Endothelial cell of umbilical vein (primary cell): ENCODE data around the gene MINDY4B. TPM values are rescaled to one million over a fixed set of nuclear protein-coding genes. Genes with fewer than 3 reads are reported as not detected.

Experiments
- BruUV-seq: library from RNA; stranded (reverse); fragments of 400-500 nt; replicated peaks from 2 replicates; lab custom pipeline; 2021; lab: Mats Ljungman, UMichigan
- CTCF ChIA-PET: fragments of 300-600, 350-600 bp; sonication (Branson Sonifier 250); formaldehyde crosslinking; loops from one replicate; lab custom pipeline; 2021; ENCODE audit warnings: antibody characterized with exemption, inconsistent platforms; lab: Charles Lee
- POLR2A ChIA-PET: fragments of 300-600, 350-600 bp; sonication (Branson Sonifier 250); formaldehyde crosslinking; loops from one replicate; lab custom pipeline; 2021; ENCODE audit warnings: antibody characterized with exemption, inconsistent platforms; lab: Charles Lee
- DNase-seq: peaks from one replicate; pipeline ENCODE4 v3.0.0-alpha.2; 2011; ENCODE audit warnings: low read depth, low spot score
- FAIRE-seq: peaks from 2 replicates; lab custom pipeline; 2011; peaks lifted over from hg19 to GRCh38; lab: Jason Lieb, UNC
- H2AFZ ChIP-seq: 2 replicates; pipeline ENCODE4 v1.6.0; 2012; ENCODE audit warnings: low read depth, low read length, control low read depth, inconsistent platforms
- H3K27ac ChIP-seq: 2 replicates; pipeline ENCODE4 v1.5.1; 2011; ENCODE audit warnings: low read depth, mild to moderate bottlenecking, control low read depth, low read length, moderate library complexity; ENCODE audit not compliant: insufficient read depth
- H3K27me3 ChIP-seq, 2 experiments: 2 replicates each; pipeline versions ENCODE4 v1.6.0 to v1.6.1; 2011; ENCODE audit warnings: low read length in 2 of 2, mixed read lengths in 1 of 2; ENCODE audit not compliant: control insufficient read depth in 2 of 2, insufficient read depth in 2 of 2
- H3K36me3 ChIP-seq, 2 experiments: 2 replicates in 1 of 2; 3 replicates in 1 of 2; pipeline ENCODE4 v1.5.1; 2011; ENCODE audit warnings: low read length in 2 of 2, mild to moderate bottlenecking in 1 of 2, moderate library complexity in 1 of 2; ENCODE audit not compliant: control insufficient read depth in 2 of 2, insufficient read depth in 2 of 2; ENCODE audit errors: extremely low read depth in 1 of 2
- H3K4me1 ChIP-seq: 3 replicates; pipeline ENCODE4 v1.5.1; 2011; ENCODE audit warnings: mild to moderate bottlenecking, low read length; ENCODE audit not compliant: control insufficient read depth, insufficient read depth; ENCODE audit errors: extremely low read depth
- H3K4me2 ChIP-seq: 2 replicates; pipeline ENCODE4 v1.6.1; 2011; ENCODE audit warnings: low read length, control low read depth, mixed read lengths; ENCODE audit not compliant: insufficient read depth
- H3K4me3 ChIP-seq, 3 experiments: fragments of 200-600 bp in 1 of 3; sonication (generic), shearing (Covaris generic) in 1 of 3; replicated peaks in 1 of 3; 2 replicates each; pipeline ENCODE4 v1.5.1; 2011 to 2016; ENCODE audit warnings: control low read depth in 3 of 3, low read length in 3 of 3, mild to moderate bottlenecking in 2 of 3, inconsistent platforms in 1 of 3, low read depth in 1 of 3, moderate library complexity in 1 of 3; ENCODE audit not compliant: insufficient read depth in 1 of 3
- H3K79me2 ChIP-seq: 2 replicates; pipeline ENCODE4 v1.6.0; 2012; ENCODE audit warnings: low read length, inconsistent platforms; ENCODE audit not compliant: control insufficient read depth, insufficient read depth
- H3K9ac ChIP-seq: replicated peaks from 2 replicates; pipeline ENCODE3; 2011; ENCODE audit warnings: low read length, control low read depth; ENCODE audit not compliant: insufficient read depth; ENCODE audit errors: extremely low read depth
- H3K9me1 ChIP-seq: replicated peaks from 3 replicates; pipeline ENCODE4 v1.6.0; 2011; ENCODE audit warnings: mild to moderate bottlenecking, low read length; ENCODE audit not compliant: control insufficient read depth, insufficient read depth; ENCODE audit errors: extremely low read depth
- H3K9me3 ChIP-seq: replicated peaks from 2 replicates; pipeline ENCODE4 v1.5.1; 2012; ENCODE audit warnings: low read length, inconsistent platforms; ENCODE audit not compliant: control insufficient read depth, insufficient read depth
- H4K20me1 ChIP-seq: replicated peaks from 2 replicates; pipeline ENCODE3; 2011; ENCODE audit warnings: mild to moderate bottlenecking, low read length; ENCODE audit not compliant: control insufficient read depth, insufficient read depth; ENCODE audit errors: extremely low read depth
- CTCF ChIP-seq, 2 donors: IDR thresholded peaks; 1 replicate in 1 of 2; 2 replicates in 1 of 2; pipeline ENCODE4 v1.5.1; 2011; ENCODE audit warnings: low read length in 2 of 2, mild to moderate bottlenecking in 2 of 2, moderate library complexity in 2 of 2, control low read depth in 1 of 2, inconsistent platforms in 1 of 2, low read depth in 1 of 2; ENCODE audit not compliant: insufficient read depth in 1 of 2; ENCODE audit errors: extremely low read depth in 1 of 2
- EZH2 ChIP-seq: IDR thresholded peaks from 2 replicates; pipeline ENCODE4 v1.6.1; 2012; ENCODE audit warnings: borderline replicate concordance, low read depth, mild to moderate bottlenecking, moderate library complexity, low read length, inconsistent platforms; ENCODE audit not compliant: severe bottlenecking
- FOS ChIP-seq: IDR thresholded peaks from 2 replicates; pipeline ENCODE4 v1.6.1; 2011; ENCODE audit warnings: mild to moderate bottlenecking, low read length, moderate library complexity, borderline replicate concordance; ENCODE audit not compliant: insufficient read depth
- GATA2 ChIP-seq: IDR thresholded peaks from 2 replicates; pipeline ENCODE4 v1.7.0; 2011; ENCODE audit warnings: low read depth, mild to moderate bottlenecking, moderate library complexity, mixed read lengths, low read length; ENCODE audit not compliant: insufficient read length, insufficient read depth
- JUN ChIP-seq: IDR thresholded peaks from 2 replicates; pipeline ENCODE4 v1.6.1; 2011; ENCODE audit warnings: borderline replicate concordance, low read depth; ENCODE audit not compliant: insufficient read length, insufficient read depth
- MAX ChIP-seq: IDR thresholded peaks from 2 replicates; pipeline ENCODE4 v1.6.1; 2011; ENCODE audit not compliant: insufficient read depth, insufficient read length
- MYC ChIP-seq: IDR thresholded peaks from one replicate; pipeline ENCODE4 v1.6.1; 2011; ENCODE audit warnings: mild to moderate bottlenecking, low read depth, low read length
- POLR2A ChIP-seq: IDR thresholded peaks from 2 replicates; pipeline ENCODE4 v1.6.1; 2012; ENCODE audit warnings: low read depth, mild to moderate bottlenecking, control low read depth, low read length
- POLR2AphosphoS5 ChIP-seq: IDR thresholded peaks from 2 replicates; pipeline ENCODE4 v1.6.1; 2012; ENCODE audit warnings: low read depth, mild to moderate bottlenecking, control low read depth, low read length, moderate library complexity; ENCODE audit not compliant: insufficient read depth
- dilution Hi-C: fragments of 300-500 bp; cut with MboI; formaldehyde crosslinking; loops from one replicate; pipeline ENCODE4 v1.15.0; 2019; ENCODE audit warnings: low sequenced_read_pairs; ENCODE audit not compliant: extremely low pct_ligation_motif_present
- intact Hi-C: fragments of 100-400 bp; cut with micrococcal nuclease; formaldehyde crosslinking; loops from one replicate; pipeline ENCODE4 v1.10.0; 2022
- polyA plus RNA-seq, 4 experiments: library from polyadenylated mRNA; depleted of rRNA in 3 of 4; stranded (reverse) in 3 of 4; unstranded in 1 of 4; fragments of >200 nt; gene quantifications; 2 replicates each; pipeline versions ENCODE4 v1.2.1 to v1.2.3, GENCODE V29; 2011 to 2012; ENCODE audit warnings: missing spikeins in 1 of 4
- total RNA-seq: library from RNA; stranded (reverse); gene quantifications from 2 replicates; pipeline ENCODE4 v1.2.3, GENCODE V29; 2021

MINDY4B gene
- total and polyA plus RNA-seq, 2 donors (not counting 3 experiments of a cell fraction or from before 2014, with no cell fraction given) = not detected

- no peaks in the 10 kb centered on the region for H4K20me1 ChIP-seq
- H3K9me3 ChIP-seq = no peaks in the 10 kb centered on the region
- no peak overlapping the region for H3K9ac ChIP-seq
- no peaks in the 10 kb centered on the region for H3K36me3 ChIP-seq
- no TSS peak for BruUV-seq
- intact Hi-C loops (no loop called here), dilution Hi-C loops (no loop called here)
- no peaks in the 10 kb centered on the region for H3K27me3 ChIP-seq
- DNase-seq (no peak), FAIRE-seq (no peak)
- H3K4me1 ChIP-seq = no peaks in the 10 kb centered on the region
- CTCF ChIA-PET = no interaction called here
- H3K27ac ChIP-seq = no peak overlapping the region
- no peak overlapping the region for H3K4me2 ChIP-seq
- no peaks in the 10 kb centered on the region for H3K79me2 ChIP-seq
- TF ChIP-seq JUN = no peak
- no peak overlapping the region for H2AFZ ChIP-seq
- no peaks in the 10 kb centered on the region for H3K9me1 ChIP-seq
- POLR2A ChIA-PET = no interaction called here
- H3K4me3 ChIP-seq = no peak overlapping the region
Observed at GRCh38 chr3:150828997-150829396, 76.2 kb downstream of the MINDY4B start.

- FAIRE-seq = no peak
- H3K4me3 ChIP-seq = no peak overlapping the region
- intact Hi-C loops = no loop called here
- dilution Hi-C loops = no loop called here
- no peaks in the 10 kb centered on the region for H3K9me1 ChIP-seq
- no peaks in the 10 kb centered on the region for H3K4me1 ChIP-seq
- ChIA-PET POLR2A (no interaction called here), CTCF (interaction anchor here (1.2 kb wide), 1 partner anchor 40 kb away, joined by 3 read pairs; no protein-coding TSS in a partner anchor)
- no peak for TF ChIP-seq POLR2AphosphoS5
- TF ChIP-seq POLR2A = no peak
- TF ChIP-seq JUN = no peak
- no peak for TF ChIP-seq GATA2
- TF ChIP-seq CTCF (IDR thresholded peaks at IDR 0.05; ENCODE audit: extremely low read depth in 1 of 2, insufficient read depth in 1 of 2, low read depth in 1 of 2, low read length in 2 of 2) = no peak
- TF ChIP-seq FOS = no peak
- no peak for TF ChIP-seq EZH2
- no peak for TF ChIP-seq MAX
- TF ChIP-seq MYC = no peak
- H3K27me3 ChIP-seq = peaks cover 0 to 2% of the 10 kb centered on the region in 2 experiments
- no peak overlapping the region for H3K4me2 ChIP-seq
- H2AFZ ChIP-seq = no peak overlapping the region
- no peaks in the 10 kb centered on the region for H3K9me3 ChIP-seq
- no peak overlapping the region for H3K9ac ChIP-seq
- DNase-seq = no peak
- H3K79me2 ChIP-seq = no peaks in the 10 kb centered on the region
- no peak overlapping the region for H3K27ac ChIP-seq
- no TSS peak for BruUV-seq
- H3K36me3 ChIP-seq = no peaks in the 10 kb centered on the region
- no peaks in the 10 kb centered on the region for H4K20me1 ChIP-seq
Observed at GRCh38 chr3:150828261-150828660, 77.0 kb downstream of the MINDY4B start.
